Ishikawa (cell line): ENCODE measurements around the gene DMPK.

Experiments
- CEBPB ChIP-seq: IDR thresholded peaks from 2 replicates; pipeline ENCODE4 v1.6.1; 2012
- CREB1 ChIP-seq: IDR thresholded peaks from 2 replicates; pipeline ENCODE4 v1.6.1; 2012; ENCODE audit warnings: low read depth
- EGR1 ChIP-seq: IDR thresholded peaks from 2 replicates; pipeline ENCODE4 v1.6.1; 2012
- EP300 ChIP-seq: IDR thresholded peaks from 2 replicates; pipeline ENCODE4 v1.6.1; 2012; ENCODE audit warnings: borderline replicate concordance
- FOXM1 ChIP-seq: IDR thresholded peaks from 2 replicates; pipeline ENCODE4 v1.6.1; 2012; ENCODE audit warnings: low read depth, borderline replicate concordance
- MAX ChIP-seq: IDR thresholded peaks from 2 replicates; pipeline ENCODE4 v1.6.1; 2012
- NFIC ChIP-seq: IDR thresholded peaks from 2 replicates; pipeline ENCODE4 v1.6.1; 2012
- RAD21 ChIP-seq: IDR thresholded peaks from 2 replicates; pipeline ENCODE4 v1.6.1; 2012; ENCODE audit warnings: low read depth
- REST ChIP-seq: IDR thresholded peaks from 2 replicates; pipeline ENCODE4 v1.6.1; 2012; ENCODE audit warnings: low read depth, mild to moderate bottlenecking
- TAF1 ChIP-seq: IDR thresholded peaks from 2 replicates; pipeline ENCODE4 v1.6.1; 2012; ENCODE audit warnings: low read depth, mild to moderate bottlenecking
- TCF12 ChIP-seq: IDR thresholded peaks from 2 replicates; pipeline ENCODE4 v1.6.1; 2012; ENCODE audit warnings: low read depth
- TEAD4 ChIP-seq: IDR thresholded peaks from 2 replicates; pipeline ENCODE4 v1.6.1; 2012
- USF1 ChIP-seq: IDR thresholded peaks from 2 replicates; pipeline ENCODE4 v1.6.1; 2012
- YY1 ChIP-seq: IDR thresholded peaks from 2 replicates; pipeline ENCODE4 v1.6.1; 2012; ENCODE audit warnings: low read depth
- ZBTB7A ChIP-seq: IDR thresholded peaks from 2 replicates; pipeline ENCODE4 v1.6.1; 2012; ENCODE audit warnings: low read depth

DMPK gene

GRCh38 chr19:45730368-45731288, 51.7 kb downstream of the DMPK start, which contains the start of gene FBXO46:
Gene FBXO46 (minus strand): TSS chr19:45730896. CDS start chr19:45713495, 17,401 bp downstream.
- TF ChIP-seq NFIC (peak; percentile 72), MAX (peak; percentile 30; the same call in 1 of the 2 replicates), TCF12 (peak; percentile 57; the same call in 1 of the 2 replicates), CEBPB (no peak), EGR1 (no peak), CREB1 (0 out of 2 replicates have a peak, but pooled peaks have one; percentile 28), RAD21 (no peak), TAF1 (peak; percentile 66), EP300 (0 out of 2 replicates have a peak, but pooled peaks have one; percentile 11), ZBTB7A (0 out of 2 replicates have a peak, but pooled peaks have one; percentile 60), TEAD4 (no peak), USF1 (peak; percentile 19; the same call in 1 of the 2 replicates), YY1 (peak; percentile 89), FOXM1 (no peak), REST (no peak)

GRCh38 chr19:45729800-45730290, 52.4 kb downstream of the DMPK start:
- TF ChIP-seq EP300 (no peak), EGR1 (peak; percentile 70; the same call in 1 of the 2 replicates)

GRCh38 chr19:45728683-45729082, 53.6 kb downstream of the DMPK start:
- 0 out of 2 replicates have a peak, but pooled peaks have one; percentile 12 for TF ChIP-seq TEAD4
- peak; percentile 47; the same call in 1 of the 2 replicates for TF ChIP-seq CEBPB
